Measurements from ENCODE around the gene CNPPD1.

Gene CNPPD1

GRCh38 chr2:219158025-219158424 is 18.7 kb downstream of the CNPPD1 start:
- DNase-seq, result peak; percentile 24

- no peak for DNase-seq
Measured at GRCh38 chr2:219157396-219157795, 19.3 kb downstream of the CNPPD1 start.

GRCh38 chr2:219155054-219155644 is 21.6 kb downstream of the CNPPD1 start:
- DNase-seq, result peak; percentile 95

GRCh38 chr2:219149667-219150066 is 27.1 kb downstream of the CNPPD1 start:
- no peak for DNase-seq

- DNase-seq, result no peak
Measured at GRCh38 chr2:219142329-219142728, 34.4 kb downstream of the CNPPD1 start.

- DNase-seq, result no peak
Measured at GRCh38 chr2:219140722-219141121, 36.0 kb downstream of the CNPPD1 start.

- DNase-seq, result peak; percentile 60
Measured at GRCh38 chr2:219133976-219134375, 42.7 kb downstream of the CNPPD1 start.

- no peak for DNase-seq
Measured at GRCh38 chr2:219131744-219132143, 45.0 kb downstream of the CNPPD1 start.

- DNase-seq, result no peak
Measured at GRCh38 chr2:219131327-219131726, 45.4 kb downstream of the CNPPD1 start.

GRCh38 chr2:219129589-219129988 is 47.1 kb downstream of the CNPPD1 start:
- DNase-seq, result no peak

- peak; percentile 56 for DNase-seq
Measured at GRCh38 chr2:219128396-219128795, 48.3 kb downstream of the CNPPD1 start.

- no peak for DNase-seq
Measured at GRCh38 chr2:219127037-219127635, 49.6 kb downstream of the CNPPD1 start.

GRCh38 chr2:219126555-219126954 is 50.2 kb downstream of the CNPPD1 start:
- no peak for DNase-seq

- DNase-seq, result no peak
Measured at GRCh38 chr2:219125886-219126270, 50.8 kb downstream of the CNPPD1 start.

GRCh38 chr2:219125225-219125885 is 51.4 kb downstream of the CNPPD1 start:
- DNase-seq, result peak; percentile 52

- DNase-seq, result peak; percentile 86
Measured at GRCh38 chr2:219124381-219125110, 52.2 kb downstream of the CNPPD1 start.

GRCh38 chr2:219123356-219124135 is 53.2 kb downstream of the CNPPD1 start:
- peak; percentile 25 for DNase-seq

GRCh38 chr2:219122202-219122980 is 54.3 kb downstream of the CNPPD1 start:
- DNase-seq, result peak; percentile 38
